GM21390 (cell line): Measurements from ENCODE around the gene UBN1.

ENCODE experiments used
- ATAC-seq: cut with Tn5 transposase; IDR thresholded peaks from one replicate; pipeline ENCODE4 v1.9.1; 2021; ENCODE audit not compliant: unreplicated experiment

The UBN1 gene

GRCh38 chr16:4859900-4860255 lies 12.6 kb downstream of the UBN1 start:
- ATAC-seq = no peak

GRCh38 chr16:4860727-4861342 lies 13.6 kb downstream of the UBN1 start:
- ATAC-seq = no peak

GRCh38 chr16:4862639-4863038 lies 15.4 kb downstream of the UBN1 start:
- no peak for ATAC-seq

- no peak for ATAC-seq
These were observed 17.4 kb downstream of the UBN1 start for GRCh38 chr16:4864728-4865127.

GRCh38 chr16:4865231-4865860 lies 18.1 kb downstream of the UBN1 start:
- no peak for ATAC-seq

- ATAC-seq = no peak
These were observed 19.3 kb downstream of the UBN1 start for GRCh38 chr16:4866586-4866985.

- no peak for ATAC-seq
These were observed 20.7 kb downstream of the UBN1 start for GRCh38 chr16:4868026-4868425.

GRCh38 chr16:4868535-4868934 lies 21.3 kb downstream of the UBN1 start:
- ATAC-seq = no peak

GRCh38 chr16:4869147-4869805 lies 22.0 kb downstream of the UBN1 start:
- no peak for ATAC-seq

GRCh38 chr16:4870138-4870671 lies 22.9 kb downstream of the UBN1 start:
- ATAC-seq = no peak

GRCh38 chr16:4871071-4871470 lies 23.8 kb downstream of the UBN1 start:
- no peak for ATAC-seq

- no peak for ATAC-seq
These were observed 25.8 kb downstream of the UBN1 start for GRCh38 chr16:4873091-4873490.

- ATAC-seq = no peak
These were observed 27.4 kb downstream of the UBN1 start for GRCh38 chr16:4874666-4875065.

- ATAC-seq = no peak
These were observed 29.5 kb downstream of the UBN1 start for GRCh38 chr16:4876646-4877379.

- no peak for ATAC-seq
These were observed 30.1 kb downstream of the UBN1 start for GRCh38 chr16:4877380-4877685.

- no peak for ATAC-seq
These were observed 31.8 kb downstream of the UBN1 start for GRCh38 chr16:4879049-4879448.

- no peak for ATAC-seq
These were observed 32.8 kb downstream of the UBN1 start for GRCh38 chr16:4880006-4880580.

- no peak for ATAC-seq
These were observed 34.8 kb downstream of the UBN1 start for GRCh38 chr16:4882000-4882632.

GRCh38 chr16:4882633-4883285 lies 35.5 kb downstream of the UBN1 start:
- no peak for ATAC-seq

GRCh38 chr16:4883501-4883900 lies 36.2 kb downstream of the UBN1 start:
- no peak for ATAC-seq
